ENCODE data around the gene WNT11. TPM values are rescaled to one million over a fixed set of nuclear protein-coding genes. Genes with fewer than 3 reads are reported as not detected.

Gene WNT11
- total RNA-seq, 1 donor from 2014 or later, result 0.26 TPM

GRCh38 chr11:76197941-76198640, 8.2 kb downstream of the WNT11 start:
- Mint-ChIP-seq H3K4me1 (peaks cover 4% of the 10 kb centered on the region), H3K27me3 (ENCODE audit: insufficient read depth, low read depth) (no peaks in the 10 kb centered on the region), H3K36me3 (no peaks in the 10 kb centered on the region), H3K9me3 (no peaks in the 10 kb centered on the region), H3K27ac (no peak overlapping the region), H3K4me3 (no peak overlapping the region)
- Histone ChIP-seq H3K79me2 (ENCODE audit: low read depth) (no peaks in the 10 kb centered on the region), H3K4me3 (no peak overlapping the region), H3K36me3 (no peaks in the 10 kb centered on the region), H3K9ac (no peak overlapping the region), H3K27ac (no peak overlapping the region), H3K27me3 (peaks cover 9% of the 10 kb centered on the region), H3K4me2 (no peak overlapping the region), H3K9me3 (ENCODE audit: low read depth) (no peaks in the 10 kb centered on the region), H4K20me1 (ENCODE audit: low read depth) (no peaks in the 10 kb centered on the region), H3K4me1 (no peaks in the 10 kb centered on the region), H3F3A (ENCODE audit: low read depth) (no peaks in the 10 kb centered on the region), H2AFZ (replicated peaks) (no peak overlapping the region)
- DNase-seq (ENCODE audit: low spot score), result no peak
- TF ChIP-seq EZH2phosphoT487 (IDR thresholded peaks at IDR 0.05), result no peak
- no peak for TF ChIP-seq EZH2 (IDR thresholded peaks at IDR 0.05)
- no peak for TF ChIP-seq CTCF (IDR thresholded peaks at IDR 0.05)

- no peak overlapping the region for H3K4me3 Mint-ChIP-seq
- Histone ChIP-seq H3K9me3 (ENCODE audit: low read depth) (no peaks in the 10 kb centered on the region), H3K79me2 (ENCODE audit: low read depth) (no peaks in the 10 kb centered on the region), H4K20me1 (ENCODE audit: low read depth) (no peaks in the 10 kb centered on the region), H3K4me3 (no peak overlapping the region), H3F3A (ENCODE audit: low read depth) (no peaks in the 10 kb centered on the region), H3K9ac (no peak overlapping the region), H3K27ac (no peak overlapping the region), H3K27me3 (peaks cover 2% of the 10 kb centered on the region), H3K4me1 (no peaks in the 10 kb centered on the region), H2AFZ (replicated peaks) (no peak overlapping the region), H3K36me3 (no peaks in the 10 kb centered on the region), H3K4me2 (no peak overlapping the region)
- H3K4me1 Mint-ChIP-seq, result peaks cover 4% of the 10 kb centered on the region
- DNase-seq (ENCODE audit: low spot score), result no peak
- TF ChIP-seq CTCF (IDR thresholded peaks at IDR 0.05) (no peak), EZH2 (IDR thresholded peaks at IDR 0.05) (no peak), EZH2phosphoT487 (IDR thresholded peaks at IDR 0.05) (no peak)
- H3K27me3 Mint-ChIP-seq (ENCODE audit: insufficient read depth, low read depth), result no peaks in the 10 kb centered on the region
- H3K27ac Mint-ChIP-seq, result no peak overlapping the region
- H3K36me3 Mint-ChIP-seq, result no peaks in the 10 kb centered on the region
- no peaks in the 10 kb centered on the region for H3K9me3 Mint-ChIP-seq
These were observed 9.0 kb downstream of the WNT11 start for GRCh38 chr11:76197332-76197731.

- Histone ChIP-seq H3K4me2 (no peak overlapping the region), H3K9ac (no peak overlapping the region), H3F3A (ENCODE audit: low read depth) (no peaks in the 10 kb centered on the region), H3K9me3 (ENCODE audit: low read depth) (no peaks in the 10 kb centered on the region), H3K79me2 (ENCODE audit: low read depth) (no peaks in the 10 kb centered on the region), H3K27ac (no peak overlapping the region), H3K36me3 (no peaks in the 10 kb centered on the region), H2AFZ (replicated peaks) (no peak overlapping the region), H4K20me1 (ENCODE audit: low read depth) (no peaks in the 10 kb centered on the region), H3K4me3 (no peak overlapping the region), H3K27me3 (no peaks in the 10 kb centered on the region), H3K4me1 (no peaks in the 10 kb centered on the region)
- H3K9me3 Mint-ChIP-seq, result no peaks in the 10 kb centered on the region
- H3K4me1 Mint-ChIP-seq, result peaks cover 4% of the 10 kb centered on the region
- no peak for TF ChIP-seq CTCF (IDR thresholded peaks at IDR 0.05)
- TF ChIP-seq EZH2phosphoT487 (IDR thresholded peaks at IDR 0.05), result no peak
- no peak for TF ChIP-seq EZH2 (IDR thresholded peaks at IDR 0.05)
- no peak overlapping the region for H3K4me3 Mint-ChIP-seq
- no peak for DNase-seq (ENCODE audit: low spot score)
- H3K27me3 Mint-ChIP-seq (ENCODE audit: insufficient read depth, low read depth), result peaks cover 1% of the 10 kb centered on the region
- H3K36me3 Mint-ChIP-seq, result no peaks in the 10 kb centered on the region
- no peak overlapping the region for H3K27ac Mint-ChIP-seq
These were observed 9.5 kb downstream of the WNT11 start for GRCh38 chr11:76196849-76197248.
